GM12892 (cell line): Measurements from ENCODE around the gene IPMK.

Source experiments
- DNase-seq: peaks from one replicate; pipeline ENCODE4 v3.0.0; 2011; ENCODE audit not compliant: insufficient read length
- FAIRE-seq: peaks from 2 replicates; lab custom pipeline; 2011; peaks lifted over from hg19 to GRCh38; lab: Jason Lieb, UNC
- POLR2A ChIP-seq: IDR thresholded peaks from 2 replicates; pipeline ENCODE4 v1.6.1; 2011; ENCODE audit warnings: low read depth, low read length, control low read depth
- POLR2AphosphoS5 ChIP-seq: IDR thresholded peaks from 2 replicates; pipeline ENCODE4 v1.6.1; 2011; ENCODE audit warnings: low read depth, low read length, control low read depth
- TAF1 ChIP-seq: IDR thresholded peaks from 2 replicates; pipeline ENCODE4 v1.6.1; 2011; ENCODE audit warnings: low read depth, mild to moderate bottlenecking, control low read depth, low read length, borderline replicate concordance

IPMK gene

DNA sequence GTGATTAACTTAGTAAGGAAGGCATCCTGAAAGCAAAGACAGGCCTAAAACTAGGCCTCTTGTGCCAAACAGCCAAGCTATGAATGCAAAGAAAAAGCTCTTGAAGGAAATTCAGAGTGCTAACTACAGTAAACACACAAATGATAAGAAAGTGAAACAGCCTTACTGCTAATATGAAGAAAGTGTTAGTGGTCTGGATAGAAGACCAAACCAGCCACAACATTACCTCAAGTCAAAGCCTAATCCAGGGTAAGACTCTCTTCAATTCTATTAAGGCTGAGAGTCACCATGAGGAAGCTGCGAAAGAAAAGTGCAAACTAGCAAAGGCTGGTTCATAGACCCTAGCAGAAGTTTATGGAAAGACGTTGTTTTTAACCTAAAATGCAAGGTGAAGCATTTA is 66.0 kb downstream of the IPMK start:
- FAIRE-seq (no peak), DNase-seq (no peak)
- TF ChIP-seq POLR2AphosphoS5 (no peak), TAF1 (no peak), POLR2A (no peak)

DNA sequence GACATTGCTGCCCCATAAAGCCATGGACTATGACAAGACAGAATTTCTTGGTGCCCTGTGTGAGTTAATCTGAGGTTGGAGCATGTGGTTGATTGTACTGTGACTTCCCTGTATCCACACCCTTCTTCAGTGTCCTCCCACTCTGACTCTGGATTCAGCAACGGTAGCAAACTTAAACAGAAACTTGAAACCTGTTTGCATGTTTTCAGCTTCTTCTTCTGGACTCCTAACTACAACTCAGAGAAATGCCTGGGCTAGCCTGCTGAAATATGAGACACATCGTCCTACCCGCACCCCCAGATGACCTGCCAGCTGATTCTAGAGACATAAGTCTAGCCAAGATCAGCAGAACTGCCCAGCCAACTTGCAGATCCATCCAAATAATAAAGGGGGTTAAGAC is 78.4 kb downstream of the IPMK start:
- no peak for FAIRE-seq
- no peak for TF ChIP-seq POLR2AphosphoS5
- TF ChIP-seq POLR2A: no peak
- TF ChIP-seq TAF1: no peak
- no peak for DNase-seq

- DNase-seq (no peak), FAIRE-seq (no peak)
- TF ChIP-seq TAF1 (no peak), POLR2A (no peak), POLR2AphosphoS5 (no peak)
These were observed 83.5 kb downstream of the IPMK start for GRCh38 chr10:58184120-58184670.

- TF ChIP-seq POLR2AphosphoS5: no peak
- no peak for TF ChIP-seq TAF1
- TF ChIP-seq POLR2A: no peak
These were observed 87.0 kb downstream of the IPMK start for GRCh38 chr10:58180666-58181065.

DNA sequence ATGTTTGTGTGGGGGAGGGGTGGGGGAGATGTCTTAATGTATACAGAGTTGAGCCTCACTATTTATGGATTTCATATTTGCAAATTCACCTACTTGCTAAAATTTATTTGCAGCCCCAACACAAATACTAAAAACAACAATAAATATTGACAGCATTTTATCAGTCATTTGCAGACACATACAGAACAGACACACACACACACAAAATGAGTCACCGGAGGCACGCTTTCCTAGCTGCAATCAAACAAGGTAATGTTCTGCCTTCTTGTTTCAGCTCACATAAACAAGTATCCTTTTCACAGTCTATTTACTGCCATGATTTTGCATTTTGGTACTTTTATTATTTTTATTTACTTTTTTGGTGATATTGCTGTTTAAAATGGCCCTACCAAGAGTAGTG is 88.5 kb downstream of the IPMK start:
- FAIRE-seq: no peak
- DNase-seq: no peak
- TF ChIP-seq POLR2A: no peak
- TF ChIP-seq POLR2AphosphoS5: no peak
- TF ChIP-seq TAF1: no peak

More at GRCh38 chr10:58180666-58181065, 87.0 kb downstream of the IPMK start:
- no peak for FAIRE-seq
- DNase-seq: no peak

- FAIRE-seq (no peak), DNase-seq (no peak)
- TF ChIP-seq POLR2A (no peak), TAF1 (no peak), POLR2AphosphoS5 (no peak)
These were observed 88.9 kb downstream of the IPMK start for GRCh38 chr10:58178811-58179210.

DNA sequence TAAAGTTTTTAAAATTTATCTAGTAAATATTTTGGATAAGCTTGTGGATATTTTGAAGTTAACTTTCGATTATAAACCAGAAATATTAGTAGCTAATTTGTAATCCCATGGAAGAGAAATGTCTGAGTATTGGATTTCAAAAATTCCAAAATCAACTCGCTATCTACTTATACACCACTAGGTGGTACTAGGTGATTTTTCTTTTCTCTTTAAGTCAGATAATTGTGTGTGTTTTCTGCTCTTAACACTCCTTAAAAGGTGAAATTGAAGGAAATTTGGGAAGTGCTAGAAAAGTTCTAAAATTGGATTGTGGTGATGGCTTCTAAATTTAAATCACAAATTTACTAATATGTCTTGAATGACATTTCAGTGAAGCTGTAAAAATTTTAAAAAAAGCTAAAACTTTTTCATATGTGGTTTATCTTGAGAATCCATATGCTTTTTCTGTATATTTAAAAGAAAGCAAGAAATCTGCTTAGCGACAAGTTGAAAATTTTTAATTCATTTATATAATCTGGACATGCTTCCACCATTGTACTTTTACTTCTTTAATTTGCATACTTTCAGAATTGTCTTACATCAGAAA is 90.2 kb downstream of the IPMK start:
- FAIRE-seq (no peak), DNase-seq (no peak)
- TF ChIP-seq POLR2A: no peak
- TF ChIP-seq POLR2AphosphoS5: no peak

GRCh38 chr10:58175990-58176900 is 91.4 kb downstream of the IPMK start:
- TF ChIP-seq POLR2AphosphoS5 (no peak), POLR2A (no peak), TAF1 (no peak)
- no peak for FAIRE-seq
- DNase-seq: no peak

- no peak for TF ChIP-seq TAF1
- no peak for TF ChIP-seq POLR2AphosphoS5
- TF ChIP-seq POLR2A: no peak
- FAIRE-seq (no peak), DNase-seq (no peak)
These were observed 92.9 kb downstream of the IPMK start for GRCh38 chr10:58174831-58175230.

DNA sequence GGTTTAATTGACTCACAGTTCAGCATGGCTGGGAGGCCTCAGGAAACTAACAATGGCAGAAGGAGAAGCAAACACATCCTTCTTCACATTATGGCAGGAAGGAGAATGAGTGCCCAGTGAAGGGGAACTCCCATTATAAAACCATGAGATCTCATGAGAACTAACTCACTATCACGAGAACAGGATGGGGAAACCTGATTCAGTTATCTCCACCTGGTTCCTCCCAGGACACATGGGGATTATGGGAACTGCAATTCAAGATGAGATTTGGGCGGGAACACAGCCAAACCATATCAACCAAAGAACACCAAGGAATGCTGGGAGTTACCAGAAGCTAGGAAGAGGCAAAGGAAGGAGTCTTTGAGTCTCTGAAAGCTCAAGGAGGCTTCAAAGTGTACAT is 94.3 kb downstream of the IPMK start:
- no peak for FAIRE-seq
- no peak for DNase-seq
- TF ChIP-seq TAF1 (no peak), POLR2A (no peak), POLR2AphosphoS5 (no peak)

DNA sequence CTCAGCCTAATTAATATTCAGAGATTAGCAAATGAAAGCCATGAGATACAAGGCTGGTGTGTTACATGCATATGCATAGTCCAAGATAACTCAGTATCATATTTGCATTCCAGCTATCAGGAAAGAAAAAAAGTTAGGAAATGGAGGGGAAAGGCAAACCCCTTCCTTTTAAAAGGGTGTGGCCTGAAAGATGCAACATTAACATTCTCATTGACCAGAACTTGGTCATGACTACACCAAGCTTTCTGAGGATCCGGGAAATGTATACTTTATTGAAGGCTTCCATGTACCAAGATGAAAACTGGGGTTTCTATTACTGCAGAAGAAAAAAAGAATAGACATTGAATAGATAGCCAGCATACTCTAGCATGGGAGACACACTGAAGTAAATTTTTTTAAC is 96.5 kb downstream of the IPMK start:
- no peak for DNase-seq
- TF ChIP-seq TAF1 (no peak), POLR2AphosphoS5 (no peak), POLR2A (no peak)
- no peak for FAIRE-seq

DNA sequence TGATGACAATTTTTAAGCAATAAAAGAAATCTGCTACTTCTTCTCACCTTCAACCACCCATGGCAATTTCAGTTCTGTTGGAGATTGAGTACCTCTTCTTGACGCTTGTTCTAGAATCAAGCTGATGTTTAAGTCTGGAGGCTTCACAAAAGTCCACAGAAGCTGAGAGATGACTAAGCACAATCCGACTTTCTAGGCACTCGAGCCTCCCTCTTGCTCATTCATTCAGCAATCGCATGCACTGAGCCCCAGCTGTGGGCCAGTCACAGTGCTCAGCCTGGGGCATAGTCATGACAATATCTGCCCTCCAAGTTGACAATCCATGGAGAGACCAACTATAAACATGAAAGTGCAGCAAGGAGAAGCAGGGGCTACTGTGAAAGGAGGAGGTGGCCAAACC is 103.2 kb downstream of the IPMK start:
- DNase-seq: no peak
- no peak for FAIRE-seq
- TF ChIP-seq POLR2AphosphoS5: no peak
- TF ChIP-seq TAF1: no peak
- TF ChIP-seq POLR2A: no peak
